ENCODE data around the gene FICD.

FICD gene

GRCh38 chr12:108516511-108517275 is 1.6 kb downstream of the FICD start:
- no peak overlapping the region for H3K4me3 ChIP-seq (ENCODE audit: severe bottlenecking)
- TF ChIP-seq CTCF (IDR thresholded peaks at IDR 0.05; ENCODE audit: poor library complexity, severe bottlenecking) = no peak
- no peaks in the 10 kb centered on the region for H3K27me3 ChIP-seq (ENCODE audit: insufficient read depth, poor library complexity, severe bottlenecking)
- DNase-seq (ENCODE audit: low spot score) = no peak
- H3K9me3 ChIP-seq (ENCODE audit: severe bottlenecking) = no peaks in the 10 kb centered on the region
- no peak overlapping the region for H3K27ac ChIP-seq (ENCODE audit: poor library complexity, severe bottlenecking)
- ATAC-seq (ENCODE audit: low read depth) = no peak
- H3K36me3 ChIP-seq (ENCODE audit: low read depth) = peaks cover 35% of the 10 kb centered on the region
- H3K4me1 ChIP-seq (ENCODE audit: insufficient read depth, poor library complexity, severe bottlenecking) = no peaks in the 10 kb centered on the region

GRCh38 chr12:108517288-108518100 is 2.4 kb downstream of the FICD start:
- Histone ChIP-seq H3K4me3 (ENCODE audit: severe bottlenecking) (no peak overlapping the region), H3K36me3 (ENCODE audit: low read depth) (peaks cover 43% of the 10 kb centered on the region), H3K27me3 (ENCODE audit: insufficient read depth, poor library complexity, severe bottlenecking) (no peaks in the 10 kb centered on the region), H3K9me3 (ENCODE audit: severe bottlenecking) (no peaks in the 10 kb centered on the region), H3K4me1 (ENCODE audit: insufficient read depth, poor library complexity, severe bottlenecking) (no peaks in the 10 kb centered on the region), H3K27ac (ENCODE audit: poor library complexity, severe bottlenecking) (no peak overlapping the region)
- DNase-seq (ENCODE audit: low spot score) (no peak), ATAC-seq (ENCODE audit: low read depth) (no peak)
- no peak for TF ChIP-seq CTCF (IDR thresholded peaks at IDR 0.05; ENCODE audit: poor library complexity, severe bottlenecking)

GRCh38 chr12:108518101-108518715 is 3.1 kb downstream of the FICD start:
- no peaks in the 10 kb centered on the region for H3K4me1 ChIP-seq (ENCODE audit: insufficient read depth, poor library complexity, severe bottlenecking)
- ATAC-seq (ENCODE audit: low read depth) = no peak
- H3K9me3 ChIP-seq (ENCODE audit: severe bottlenecking) = no peaks in the 10 kb centered on the region
- DNase-seq (ENCODE audit: low spot score) = no peak
- H3K27ac ChIP-seq (ENCODE audit: poor library complexity, severe bottlenecking) = no peak overlapping the region
- no peak overlapping the region for H3K4me3 ChIP-seq (ENCODE audit: severe bottlenecking)
- no peak for TF ChIP-seq CTCF (IDR thresholded peaks at IDR 0.05; ENCODE audit: poor library complexity, severe bottlenecking)
- H3K36me3 ChIP-seq (ENCODE audit: low read depth) = peaks cover 50% of the 10 kb centered on the region
- H3K27me3 ChIP-seq (ENCODE audit: insufficient read depth, poor library complexity, severe bottlenecking) = no peaks in the 10 kb centered on the region

DNA sequence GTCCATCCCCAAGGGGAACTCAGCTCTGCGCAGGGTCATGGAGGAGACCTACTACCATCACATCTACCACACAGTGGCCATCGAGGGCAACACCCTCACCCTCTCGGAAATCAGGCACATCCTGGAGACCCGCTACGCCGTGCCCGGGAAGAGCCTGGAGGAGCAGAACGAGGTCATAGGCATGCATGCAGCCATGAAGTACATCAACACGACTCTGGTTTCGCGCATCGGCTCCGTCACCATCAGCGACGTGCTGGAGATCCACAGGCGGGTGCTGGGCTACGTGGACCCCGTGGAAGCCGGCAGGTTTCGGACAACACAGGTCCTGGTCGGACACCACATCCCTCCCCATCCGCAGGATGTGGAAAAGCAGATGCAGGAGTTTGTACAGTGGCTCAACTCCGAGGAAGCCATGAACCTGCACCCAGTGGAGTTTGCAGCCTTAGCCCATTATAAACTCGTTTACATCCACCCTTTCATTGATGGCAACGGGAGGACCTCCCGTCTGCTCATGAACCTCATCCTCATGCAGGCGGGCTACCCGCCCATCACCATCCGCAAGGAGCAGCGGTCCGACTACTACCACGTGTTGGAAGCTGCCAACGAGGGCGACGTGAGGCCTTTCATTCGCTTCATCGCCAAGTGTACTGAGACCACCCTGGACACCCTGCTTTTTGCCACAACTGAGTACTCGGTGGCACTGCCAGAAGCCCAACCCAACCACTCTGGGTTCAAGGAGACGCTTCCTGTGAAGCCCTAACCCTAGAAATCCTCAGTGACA is 3.8 kb downstream of the FICD start:
- no peaks in the 10 kb centered on the region for H3K9me3 ChIP-seq (ENCODE audit: severe bottlenecking)
- no peak for TF ChIP-seq CTCF (IDR thresholded peaks at IDR 0.05; ENCODE audit: poor library complexity, severe bottlenecking)
- peaks cover 55% of the 10 kb centered on the region for H3K36me3 ChIP-seq (ENCODE audit: low read depth)
- no peak overlapping the region for H3K4me3 ChIP-seq (ENCODE audit: severe bottlenecking)
- no peak overlapping the region for H3K27ac ChIP-seq (ENCODE audit: poor library complexity, severe bottlenecking)
- H3K4me1 ChIP-seq (ENCODE audit: insufficient read depth, poor library complexity, severe bottlenecking) = no peaks in the 10 kb centered on the region
- ATAC-seq (ENCODE audit: low read depth) = no peak
- H3K27me3 ChIP-seq (ENCODE audit: insufficient read depth, poor library complexity, severe bottlenecking) = no peaks in the 10 kb centered on the region
- no peak for DNase-seq (ENCODE audit: low spot score)

All from RWPE2 (cell line).